HEK293T (cell line): ENCODE results near the gene COPZ1.

Source experiments
- CTCF ChIA-PET: fragments of 350-600 bp; formaldehyde crosslinking; extraction: SDS; loops from one replicate; lab custom pipeline; 2021; ENCODE audit warnings: antibody characterized with exemption, inconsistent platforms; lab: Yijun Ruan, JAX
- POLR2A ChIA-PET: fragments of 350-600 bp; formaldehyde crosslinking; extraction: SDS; loops from one replicate; lab custom pipeline; 2020; ENCODE audit warnings: antibody characterized with exemption, inconsistent platforms; lab: Yijun Ruan, JAX
- DNase-seq: peaks from one replicate; pipeline ENCODE4 v3.0.0; 2012; ENCODE audit warnings: mixed read lengths; ENCODE audit errors: extremely low spot score
- ARNT ChIP-seq: fragments of 450-650 bp; IDR thresholded peaks from 2 replicates; pipeline ENCODE4 v1.6.1; 2017; ENCODE audit warnings: mild to moderate bottlenecking
- BHLHE40 ChIP-seq: fragments of 450-650 bp; IDR thresholded peaks from 2 replicates; pipeline ENCODE4 v1.6.1; 2016; ENCODE audit warnings: mild to moderate bottlenecking, moderate library complexity, borderline replicate concordance
- CTBP1 ChIP-seq: fragments of 450-650 bp; IDR thresholded peaks from 2 replicates; pipeline ENCODE4 v1.6.1; 2016; ENCODE audit warnings: borderline replicate concordance
- ELF4 ChIP-seq: fragments of 450-650 bp; IDR thresholded peaks from 2 replicates; pipeline ENCODE4 v1.6.1; 2017; ENCODE audit warnings: antibody characterized with exemption
- FOXA1 ChIP-seq: fragments of 450-650 bp; IDR thresholded peaks from 2 replicates; pipeline ENCODE4 v1.6.1; 2016; ENCODE audit warnings: mild to moderate bottlenecking
- FOXK2 ChIP-seq: fragments of 450-650 bp; IDR thresholded peaks from 2 replicates; pipeline ENCODE4 v1.6.1; 2016; ENCODE audit warnings: mild to moderate bottlenecking
- FOXM1 ChIP-seq: fragments of 450-650 bp; IDR thresholded peaks from 2 replicates; pipeline ENCODE4 v1.6.1; 2017; ENCODE audit warnings: mild to moderate bottlenecking, borderline replicate concordance
- HDGF ChIP-seq: fragments of 450-650 bp; IDR thresholded peaks from 2 replicates; pipeline ENCODE4 v1.6.1; 2017; ENCODE audit warnings: antibody characterized with exemption, borderline replicate concordance
- L3MBTL2 ChIP-seq: fragments of 450-650 bp; conservative IDR thresholded peaks from 2 replicates; pipeline ENCODE4 v1.6.1; 2016; ENCODE audit warnings: mild to moderate bottlenecking
- LEF1 ChIP-seq: fragments of 450-650 bp; IDR thresholded peaks from 2 replicates; pipeline ENCODE4 v1.6.1; 2017; ENCODE audit warnings: mild to moderate bottlenecking, borderline replicate concordance
- NFRKB ChIP-seq: fragments of 450-650 bp; IDR thresholded peaks from 2 replicates; pipeline ENCODE4 v1.6.1; 2016; ENCODE audit warnings: mild to moderate bottlenecking, moderate library complexity
- SP1 ChIP-seq: fragments of 450-650 bp; IDR thresholded peaks from 2 replicates; pipeline ENCODE4 v1.6.1; 2017
- SUZ12 ChIP-seq: fragments of 450-650 bp; IDR thresholded peaks from 2 replicates; pipeline ENCODE4 v1.6.1; 2016; ENCODE audit warnings: mild to moderate bottlenecking
- TARDBP ChIP-seq: fragments of 450-650 bp; IDR thresholded peaks from 2 replicates; pipeline ENCODE4 v1.6.1; 2016
- ZNF384 ChIP-seq: fragments of 450-650 bp; IDR thresholded peaks from 2 replicates; pipeline ENCODE4 v1.6.1; 2016
- TF ChIP-seq, protein P1 (sequence below): fragments of 450-650 bp; IDR thresholded peaks from 2 replicates; pipeline ENCODE4 v1.6.1; 2016

The COPZ1 gene, protein sequence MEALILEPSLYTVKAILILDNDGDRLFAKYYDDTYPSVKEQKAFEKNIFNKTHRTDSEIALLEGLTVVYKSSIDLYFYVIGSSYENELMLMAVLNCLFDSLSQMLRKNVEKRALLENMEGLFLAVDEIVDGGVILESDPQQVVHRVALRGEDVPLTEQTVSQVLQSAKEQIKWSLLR

GRCh38 chr12:54324617-54325441 lies at the start of gene COPZ1:
Gene COPZ1 (plus strand): TSS chr12:54325131. CDS start chr12:54325164, 33 bp downstream.
- CTCF ChIA-PET, result interaction anchor here (0.6 to 2.2 kb wide), 24 partner anchors 9 to 124 kb away, joined by 3 to 21 read pairs (median 4); no protein-coding TSS in a partner anchor
- peak; percentile 91 for DNase-seq
- TF ChIP-seq ARNT (no peak), FOXM1 (no peak), ZNF384 (no peak), SP1 (no peak), NFRKB (peak; percentile 96), L3MBTL2 (peak; percentile 30), HDGF (no peak), FOXK2 (no peak), ELF4 (peak; percentile 80), CTBP1 (no peak), TARDBP (no peak), LEF1 (no peak), SUZ12 (no peak), FOXA1 (no peak)
- TF ChIP-seq, protein P1, sequence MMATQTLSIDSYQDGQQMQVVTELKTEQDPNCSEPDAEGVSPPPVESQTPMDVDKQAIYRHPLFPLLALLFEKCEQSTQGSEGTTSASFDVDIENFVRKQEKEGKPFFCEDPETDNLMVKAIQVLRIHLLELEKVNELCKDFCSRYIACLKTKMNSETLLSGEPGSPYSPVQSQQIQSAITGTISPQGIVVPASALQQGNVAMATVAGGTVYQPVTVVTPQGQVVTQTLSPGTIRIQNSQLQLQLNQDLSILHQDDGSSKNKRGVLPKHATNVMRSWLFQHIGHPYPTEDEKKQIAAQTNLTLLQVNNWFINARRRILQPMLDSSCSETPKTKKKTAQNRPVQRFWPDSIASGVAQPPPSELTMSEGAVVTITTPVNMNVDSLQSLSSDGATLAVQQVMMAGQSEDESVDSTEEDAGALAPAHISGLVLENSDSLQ, result peak; percentile 98
- POLR2A ChIA-PET, result interaction anchor here (0.6 to 2.9 kb wide), 18 partner anchors 10 to 109 kb away, joined by 3 to 42 read pairs (median 4); partner anchors contain the start of genes CBX5 and HNRNPA1

DNA sequence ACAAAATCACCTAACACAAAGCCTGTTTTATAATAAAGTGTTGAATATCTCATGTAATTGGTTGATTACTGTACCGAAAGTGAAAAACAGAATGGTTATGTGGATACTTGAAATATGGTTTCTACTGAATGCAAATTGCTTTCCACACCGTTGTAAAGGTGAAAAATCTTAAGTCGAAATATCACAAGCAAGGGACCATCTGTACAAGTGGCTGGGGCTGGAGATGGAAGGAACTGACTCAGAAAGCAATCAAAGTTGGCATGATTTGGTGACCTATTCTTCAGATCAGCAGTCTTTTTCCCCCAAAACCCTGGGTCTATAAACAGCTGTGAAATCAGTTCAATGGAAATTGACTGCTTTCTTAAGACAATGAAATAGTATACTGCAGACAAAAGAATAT lies 48.6 kb upstream of the COPZ1 start:
- ChIA-PET POLR2A (interaction anchor here (1.1 to 4.8 kb wide), 2 partner anchors 17 to 49 kb away, joined by 3 to 15 read pairs; partner anchors contain the start of gene COPZ1), CTCF (interaction anchor here (1.1 kb wide), 1 partner anchor 24 kb away, joined by 3 read pairs; no protein-coding TSS in a partner anchor)
- TF ChIP-seq ARNT, result no peak
- TF ChIP-seq HDGF, result no peak
- no peak for DNase-seq

GRCh38 chr12:54277823-54278276 lies 47.1 kb upstream of the COPZ1 start:
- POLR2A ChIA-PET, result interaction anchor here (5.2 kb wide), 1 partner anchor 16 kb away, joined by 175 read pairs; no protein-coding TSS in a partner anchor
- no peak for TF ChIP-seq NFRKB
- TF ChIP-seq ELF4, result no peak
- no peak for TF ChIP-seq L3MBTL2
- TF ChIP-seq SP1, result no peak
- TF ChIP-seq LEF1, result no peak
- CTCF ChIA-PET, result no interaction called here
- DNase-seq, result no peak

- TF ChIP-seq SUZ12 (no peak), L3MBTL2 (peak; percentile 16)
- ChIA-PET CTCF (interaction anchor here (0.8 kb wide), 1 partner anchor 14 kb away, joined by 4 read pairs; no protein-coding TSS in a partner anchor), POLR2A (interaction anchor here (0.6 to 5.2 kb wide), 35 partner anchors 9 to 311 kb away, joined by 3 to 175 read pairs (median 6); partner anchors contain the start of genes COPZ1, HOXC9 and NFE2)
Measured at GRCh38 chr12:54279227-54279631, 45.7 kb upstream of the COPZ1 start.

DNA sequence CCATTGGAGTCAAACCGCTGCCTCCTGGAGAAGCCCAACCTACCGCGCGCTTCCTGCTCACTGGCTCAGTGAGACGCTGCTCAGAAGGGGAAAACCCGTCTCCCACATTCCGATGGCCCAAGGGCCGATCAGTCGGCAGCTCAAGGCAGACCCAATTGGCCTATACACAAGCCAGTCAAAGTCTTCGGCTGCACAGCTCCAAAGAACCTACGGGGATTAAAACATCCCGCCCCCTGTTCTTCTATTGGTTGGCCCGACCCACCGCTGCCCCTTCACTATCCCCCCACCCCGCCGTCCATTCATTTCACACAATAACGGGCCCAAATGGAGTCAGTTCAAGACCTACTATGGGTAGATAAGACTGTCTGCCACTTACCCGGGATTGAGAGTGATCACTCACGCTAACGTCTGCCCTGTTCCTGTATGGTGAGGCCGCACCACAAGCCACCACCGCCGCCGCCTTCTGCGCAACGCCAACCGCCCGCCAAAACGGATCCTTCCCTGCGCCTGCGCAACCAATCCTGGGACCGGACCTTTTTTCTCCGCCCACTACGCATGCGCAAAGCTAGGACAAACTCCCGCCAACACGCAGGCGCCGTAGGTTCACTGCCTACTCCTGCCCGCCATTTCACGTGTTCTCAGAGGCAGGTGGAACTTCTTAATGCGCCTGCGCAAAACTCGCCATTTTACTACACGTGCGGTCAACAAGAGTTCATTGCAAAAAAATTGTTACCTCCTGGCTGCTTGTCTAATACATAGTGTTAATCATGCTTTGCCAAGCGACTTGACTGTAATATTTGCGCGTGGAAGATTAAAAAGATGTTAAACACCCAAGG lies 45.1 kb upstream of the COPZ1 start, which contains the start of gene CBX5:
Gene CBX5, minus strand, starts transcription at position 491 of the 836 bp plus-strand sequence. CDS start 22,472 bp downstream, outside the sequence.
- TF ChIP-seq BHLHE40, result no peak
- no peak for TF ChIP-seq HDGF
- TF ChIP-seq NFRKB, result no peak
- no peak for TF ChIP-seq CTBP1
- no peak for TF ChIP-seq ARNT
- no peak for TF ChIP-seq FOXA1
- no peak for TF ChIP-seq SUZ12
- TF ChIP-seq TARDBP, result no peak
- peak; percentile 98 for TF ChIP-seq L3MBTL2
- TF ChIP-seq ZNF384, result no peak
- no peak for TF ChIP-seq LEF1
- peak; percentile 62; the same call in 1 of the 2 replicates for TF ChIP-seq ELF4
- TF ChIP-seq, protein P1, result peak; percentile 100
- TF ChIP-seq SP1, result no peak
- no peak for TF ChIP-seq FOXM1
- peak; percentile 61; the same call in 1 of the 2 replicates for TF ChIP-seq FOXK2
- peak; percentile 97 for DNase-seq
- ChIA-PET POLR2A (interaction anchor here (0.6 to 5.2 kb wide), 54 partner anchors 10 to 342 kb away, joined by 3 to 175 read pairs (median 5); partner anchors contain the start of genes COPZ1, HOXC13, HOXC9 and NFE2), CTCF (interaction anchor here (0.7 to 1.4 kb wide), 5 partner anchors 14 to 100 kb away, joined by 3 to 4 read pairs (median 3); no protein-coding TSS in a partner anchor)

More at GRCh38 chr12:54279227-54279631, 45.7 kb upstream of the COPZ1 start:
- no peak for DNase-seq
